Spinal cord (tissue), 10 donors: ENCODE results near the gene UBE2F. TPM values are rescaled to one million over a fixed set of nuclear protein-coding genes. Genes with fewer than 3 reads are reported as not detected.
A peak's percentile ranks its signal among the peaks of the same experiment; 100 is the strongest.
"Not testable (repeated sequence)": the region's sequence is repeated elsewhere in the genome, so short reads cannot be mapped to it uniquely, and the experiment has no call there.

Experiments
- DNase-seq, 6 donors: peaks; one replicate each; pipeline versions ENCODE4 v3.0.0 to v3.0.0-alpha.2; 2013 to 2015; ENCODE audit warnings: low spot score in 6 of 6, low read depth in 4 of 6
- H3K27ac ChIP-seq: one replicate; pipeline ENCODE4 v1.5.1; 2013; ENCODE audit warnings: low read depth, low read length, control low read depth
- H3K27me3 ChIP-seq: one replicate; pipeline ENCODE4 v1.6.1; 2013; ENCODE audit warnings: low read length; ENCODE audit not compliant: control insufficient read depth, insufficient read depth
- H3K36me3 ChIP-seq: one replicate; pipeline ENCODE4 v1.6.1; 2013; ENCODE audit warnings: low read length; ENCODE audit not compliant: control insufficient read depth, insufficient read depth
- H3K4me1 ChIP-seq: one replicate; pipeline ENCODE4 v1.6.1; 2013; ENCODE audit warnings: low read length; ENCODE audit not compliant: control insufficient read depth, insufficient read depth
- H3K4me3 ChIP-seq: one replicate; pipeline ENCODE4 v1.5.1; 2013; ENCODE audit warnings: low read depth, low read length, control low read depth
- H3K9me3 ChIP-seq: one replicate; pipeline ENCODE4 v1.6.1; 2013; ENCODE audit warnings: low read length; ENCODE audit not compliant: control insufficient read depth, insufficient read depth
- WGBS: methylation state at CpG from one replicate; pipeline ENCODE4 v1.1.5; 2013; ENCODE audit warnings: missing lambda C conversion rate; ENCODE audit not compliant: insufficient coverage; 5-methylcytosine and 5-hydroxymethylcytosine counted together
- polyA plus RNA-seq, 2 donors: library from polyadenylated mRNA; unstranded; fragments of 120-200 nt; gene quantifications; one replicate each; pipeline ENCODE4 v1.2.1, GENCODE V29; 2013; ENCODE audit not compliant: insufficient read length in 2 of 2
- total RNA-seq, 2 donors: library from RNA; depleted of rRNA in 1 of 2; stranded (reverse); fragments of 120-200 nt in 1 of 2; fragments of >200 nt in 1 of 2; gene quantifications; one replicate each; pipeline versions ENCODE4 v1.2.3 to v1.2.4, GENCODE V29; 2013 to 2014
- donor health status: healthy.

The UBE2F gene
- total and polyA plus RNA-seq, 4 donors = 52.5 to 80.2 (median 63.8) TPM

GRCh38 chr2:238032755-238033337, 66.0 kb downstream of the UBE2F start:
- no peak for DNase-seq
- no peaks in the 10 kb centered on the region for H3K9me3 ChIP-seq
- no peak overlapping the region for H3K27ac ChIP-seq
- H3K27me3 ChIP-seq = no peaks in the 10 kb centered on the region
- H3K36me3 ChIP-seq = peaks cover 44% of the 10 kb centered on the region
- H3K4me3 ChIP-seq = no peak overlapping the region
- WGBS = no CpG with 5 or more reads among the region's 4 CpGs
- no peaks in the 10 kb centered on the region for H3K4me1 ChIP-seq

- H3K9me3 ChIP-seq, H3K27ac ChIP-seq, H3K4me3 ChIP-seq, H3K4me1 ChIP-seq, DNase-seq, H3K27me3 ChIP-seq: not testable (repeated sequence)
- WGBS = 100% methylated on average over 5 of the region's 9 CpGs
- H3K36me3 ChIP-seq = peaks cover 52% of the 10 kb centered on the region
Observed at GRCh38 chr2:238033991-238034390, 67.2 kb downstream of the UBE2F start.

GRCh38 chr2:238038203-238038602, 71.4 kb downstream of the UBE2F start:
- Histone ChIP-seq H3K27ac (no peak overlapping the region), H3K4me1 (no peaks in the 10 kb centered on the region), H3K36me3 (peaks cover 61% of the 10 kb centered on the region), H3K9me3 (no peaks in the 10 kb centered on the region), H3K4me3 (no peak overlapping the region), H3K27me3 (no peaks in the 10 kb centered on the region)
- DNase-seq = no peak
- WGBS = 96% methylated on average over 5 of the region's 8 CpGs

GRCh38 chr2:238039151-238039550, 72.3 kb downstream of the UBE2F start:
- no peaks in the 10 kb centered on the region for H3K4me1 ChIP-seq
- DNase-seq = no peak
- no peaks in the 10 kb centered on the region for H3K9me3 ChIP-seq
- no peak overlapping the region for H3K27ac ChIP-seq
- H3K4me3 ChIP-seq = no peak overlapping the region
- H3K36me3 ChIP-seq = peaks cover 65% of the 10 kb centered on the region
- 79% methylated on average over 3 of the region's 6 CpGs for WGBS
- H3K27me3 ChIP-seq = no peaks in the 10 kb centered on the region

GRCh38 chr2:238039985-238040384, 73.2 kb downstream of the UBE2F start:
- H3K4me3 ChIP-seq = no peak overlapping the region
- no peaks in the 10 kb centered on the region for H3K4me1 ChIP-seq
- no peak overlapping the region for H3K27ac ChIP-seq
- DNase-seq = no peak
- H3K27me3 ChIP-seq = no peaks in the 10 kb centered on the region
- 92% methylated on average over 11 of the region's 11 CpGs for WGBS
- H3K9me3 ChIP-seq = no peaks in the 10 kb centered on the region
- peaks cover 65% of the 10 kb centered on the region for H3K36me3 ChIP-seq

GRCh38 chr2:238040918-238041317, 74.1 kb downstream of the UBE2F start:
- Histone ChIP-seq H3K36me3 (peaks cover 64% of the 10 kb centered on the region), H3K9me3 (no peaks in the 10 kb centered on the region), H3K4me3 (no peak overlapping the region), H3K27me3 (no peaks in the 10 kb centered on the region), H3K4me1 (no peaks in the 10 kb centered on the region), H3K27ac (no peak overlapping the region)
- WGBS = 98% methylated on average over 8 of the region's 9 CpGs
- DNase-seq = no peak

GRCh38 chr2:238042090-238042489, 75.3 kb downstream of the UBE2F start:
- H3K9me3 ChIP-seq = no peaks in the 10 kb centered on the region
- H3K4me3 ChIP-seq = no peak overlapping the region
- 94% methylated on average over 5 of the region's 5 CpGs for WGBS
- H3K36me3 ChIP-seq = peaks cover 56% of the 10 kb centered on the region
- no peak overlapping the region for H3K27ac ChIP-seq
- DNase-seq = peak in 1 of 6 donors; percentile 2
- H3K4me1 ChIP-seq = no peaks in the 10 kb centered on the region
- no peaks in the 10 kb centered on the region for H3K27me3 ChIP-seq

- peaks cover 47% of the 10 kb centered on the region for H3K36me3 ChIP-seq
Observed at GRCh38 chr2:238042849-238043584, 76.2 kb downstream of the UBE2F start.

GRCh38 chr2:238043851-238044250, 77.0 kb downstream of the UBE2F start:
- DNase-seq = no peak
- Histone ChIP-seq H3K4me3 (no peak overlapping the region), H3K27ac (no peak overlapping the region), H3K9me3 (peaks cover 3% of the 10 kb centered on the region), H3K27me3 (no peaks in the 10 kb centered on the region), H3K36me3 (peaks cover 39% of the 10 kb centered on the region), H3K4me1 (no peaks in the 10 kb centered on the region)
- 100% methylated on average over 4 of the region's 6 CpGs for WGBS

More at GRCh38 chr2:238042849-238043584, 76.2 kb downstream of the UBE2F start:
- H3K4me1 ChIP-seq = no peaks in the 10 kb centered on the region
- no peaks in the 10 kb centered on the region for H3K9me3 ChIP-seq
- no peak for DNase-seq
- H3K4me3 ChIP-seq = no peak overlapping the region
- WGBS = 82% methylated on average over 4 of the region's 6 CpGs
- no peak overlapping the region for H3K27ac ChIP-seq
- H3K27me3 ChIP-seq = no peaks in the 10 kb centered on the region

- Histone ChIP-seq H3K27ac (no peak overlapping the region), H3K27me3 (no peaks in the 10 kb centered on the region), H3K4me3 (no peak overlapping the region), H3K9me3 (peaks cover 3% of the 10 kb centered on the region), H3K4me1 (no peaks in the 10 kb centered on the region), H3K36me3 (peaks cover 22% of the 10 kb centered on the region)
- no peak for DNase-seq
Observed at GRCh38 chr2:238045575-238045974, 78.8 kb downstream of the UBE2F start.
